Measurements from ENCODE around the gene SFXN5. TPM values are rescaled to one million over a fixed set of nuclear protein-coding genes. Genes with fewer than 3 reads are reported as not detected.
A peak's percentile ranks its signal among the peaks of the same experiment; 100 is the strongest.

Gene SFXN5
- total and polyA plus RNA-seq, 11 donors = 6.0 to 12.5 (median 8.7) TPM

DNA sequence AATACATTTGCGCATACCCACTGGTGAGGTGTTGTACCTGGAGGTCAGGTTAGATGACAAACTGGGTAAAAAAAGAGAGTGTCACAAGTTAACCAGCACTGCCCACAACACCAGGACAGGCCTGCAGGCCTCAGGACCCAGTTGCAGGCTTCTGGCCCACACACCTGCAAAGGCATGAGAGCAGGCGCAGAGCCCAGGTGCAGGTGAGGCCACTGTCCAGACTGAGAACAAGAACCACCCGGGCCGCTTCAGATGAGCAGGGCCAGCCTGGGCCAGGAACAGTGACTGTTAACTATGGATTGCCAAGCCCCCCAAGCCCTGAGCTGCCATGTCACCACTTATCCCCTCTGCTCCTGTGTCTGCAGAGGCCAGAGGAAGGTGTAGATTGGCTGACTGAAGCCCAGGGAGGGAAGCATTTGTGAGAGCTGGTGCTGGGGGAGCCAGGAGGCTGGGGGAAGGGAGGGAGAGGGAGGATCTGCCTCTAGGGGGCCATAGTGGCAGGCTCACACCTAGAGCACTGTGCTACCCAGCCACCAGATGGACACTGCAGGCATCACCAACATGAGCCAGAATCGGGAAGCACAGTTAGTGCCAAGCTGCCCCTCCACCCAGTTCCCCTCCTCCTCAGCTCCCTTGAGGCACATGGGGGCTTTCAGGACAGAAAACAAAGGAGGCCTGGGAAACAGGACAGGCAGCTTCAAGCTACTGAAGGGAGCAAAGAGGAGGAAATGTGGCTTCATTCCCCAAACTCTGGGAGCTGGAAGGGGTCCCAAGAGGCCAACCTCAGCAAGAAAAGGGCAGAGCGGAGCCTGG, 35.4 kb downstream of the SFXN5 start:
- WGBS, 4 donors = 85 to 92% (median 87%) methylated on average over 6 of the region's 6 CpGs
- H3K27me3 ChIP-seq = no peaks in the 10 kb centered on the region
- H3K4me1 ChIP-seq = peaks cover 0 to 11% (median 0%) of the 10 kb centered on the region in 12 donors
- DNase-seq (no peak), ATAC-seq (peak in 1 of 4 donors; percentile 10)
- intact Hi-C loops (cut with DNase I) = no loop called here
- no peaks in the 10 kb centered on the region for H3K9me3 ChIP-seq
- no peak overlapping the region for H3K27ac ChIP-seq
- no peak for TF ChIP-seq POLR2A (IDR thresholded peaks at IDR 0.05)
- TF ChIP-seq, protein P1, sequence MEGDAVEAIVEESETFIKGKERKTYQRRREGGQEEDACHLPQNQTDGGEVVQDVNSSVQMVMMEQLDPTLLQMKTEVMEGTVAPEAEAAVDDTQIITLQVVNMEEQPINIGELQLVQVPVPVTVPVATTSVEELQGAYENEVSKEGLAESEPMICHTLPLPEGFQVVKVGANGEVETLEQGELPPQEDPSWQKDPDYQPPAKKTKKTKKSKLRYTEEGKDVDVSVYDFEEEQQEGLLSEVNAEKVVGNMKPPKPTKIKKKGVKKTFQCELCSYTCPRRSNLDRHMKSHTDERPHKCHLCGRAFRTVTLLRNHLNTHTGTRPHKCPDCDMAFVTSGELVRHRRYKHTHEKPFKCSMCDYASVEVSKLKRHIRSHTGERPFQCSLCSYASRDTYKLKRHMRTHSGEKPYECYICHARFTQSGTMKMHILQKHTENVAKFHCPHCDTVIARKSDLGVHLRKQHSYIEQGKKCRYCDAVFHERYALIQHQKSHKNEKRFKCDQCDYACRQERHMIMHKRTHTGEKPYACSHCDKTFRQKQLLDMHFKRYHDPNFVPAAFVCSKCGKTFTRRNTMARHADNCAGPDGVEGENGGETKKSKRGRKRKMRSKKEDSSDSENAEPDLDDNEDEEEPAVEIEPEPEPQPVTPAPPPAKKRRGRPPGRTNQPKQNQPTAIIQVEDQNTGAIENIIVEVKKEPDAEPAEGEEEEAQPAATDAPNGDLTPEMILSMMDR (IDR thresholded peaks at IDR 0.05) = no peak
- H3K4me3 ChIP-seq = no peak overlapping the region
- peaks cover 0 to 31% (median 14%) of the 10 kb centered on the region in 9 donors for H3K36me3 ChIP-seq

DNA sequence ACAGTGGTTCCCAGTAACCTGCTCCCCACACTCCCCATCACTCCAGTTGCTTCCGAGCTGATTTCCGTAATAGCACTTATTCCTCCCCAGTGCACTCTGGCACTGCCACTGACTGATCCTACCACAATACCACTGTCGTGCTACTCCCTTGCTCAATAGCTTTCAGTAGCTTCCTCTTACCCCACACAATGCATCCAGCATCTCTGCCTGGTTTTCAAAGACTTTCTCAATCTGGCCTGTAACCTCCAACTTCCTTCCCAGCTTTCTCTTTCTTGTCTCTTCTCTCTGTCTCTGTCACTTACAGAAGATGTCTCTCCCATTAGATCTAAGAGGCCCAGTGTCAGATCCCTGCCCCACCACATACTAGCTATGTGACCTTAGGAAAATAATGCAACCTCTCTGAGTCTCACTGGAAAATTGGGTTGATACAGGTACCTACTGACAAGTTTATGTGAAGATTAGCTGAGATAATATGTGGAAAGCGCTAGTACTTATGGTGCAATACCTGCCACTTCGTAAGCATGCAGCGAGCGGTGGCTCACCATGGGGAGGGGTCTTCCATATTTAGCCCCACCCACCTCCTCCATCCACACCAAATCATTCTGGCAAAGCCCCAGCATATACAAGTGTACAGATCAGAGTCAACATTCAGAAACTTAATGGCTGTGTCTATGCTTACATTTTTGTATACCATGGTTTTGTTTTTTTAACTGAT, 36.7 kb downstream of the SFXN5 start:
- DNase-seq = no peak
- H3K36me3 ChIP-seq = peaks cover 0 to 21% (median 7%) of the 10 kb centered on the region in 9 donors
- 89 to 96% (median 90%) methylated on average over 7 of the region's 7 CpGs for WGBS, 4 donors
- TF ChIP-seq POLR2A (IDR thresholded peaks at IDR 0.05) = no peak
- TF ChIP-seq, protein P1 (IDR thresholded peaks at IDR 0.05) = no peak
- peaks cover 0 to 11% (median 0%) of the 10 kb centered on the region in 12 donors for H3K4me1 ChIP-seq
- no peaks in the 10 kb centered on the region for H3K27me3 ChIP-seq
- H3K27ac ChIP-seq = no peak overlapping the region
- peak in 3 of 4 donors; percentile 24 to 66 (median 36) for ATAC-seq
- intact Hi-C loops (cut with DNase I) = no loop called here
- no peaks in the 10 kb centered on the region for H3K9me3 ChIP-seq
- no peak overlapping the region for H3K4me3 ChIP-seq

DNA sequence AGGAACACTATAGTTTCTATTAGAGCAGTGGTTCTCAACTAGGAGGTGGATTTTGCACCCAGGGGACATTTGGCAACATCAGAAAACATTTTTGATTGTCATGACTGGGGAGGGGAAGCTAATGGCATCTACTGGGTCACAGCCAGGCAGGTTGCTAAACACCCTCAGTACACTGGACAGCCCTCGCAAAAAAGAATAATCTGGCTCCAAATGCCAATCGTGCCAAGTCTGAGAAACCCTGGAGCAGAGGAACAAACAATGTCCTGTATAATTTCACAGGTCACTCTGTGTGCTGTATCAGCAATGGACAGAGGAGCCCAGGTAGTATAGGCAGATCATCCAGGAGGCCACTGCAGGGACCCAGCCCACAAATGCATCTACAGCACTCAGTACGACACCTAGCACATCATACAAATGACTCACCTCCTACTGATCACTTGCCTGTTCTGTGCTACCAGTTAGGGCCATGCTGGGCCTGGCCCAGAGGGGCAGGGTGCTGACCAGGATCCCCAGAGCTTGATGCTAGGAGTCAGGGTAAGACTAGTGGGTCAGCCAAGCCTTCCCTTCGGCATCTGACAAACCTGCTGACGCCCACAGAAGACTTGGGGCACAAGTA, 37.6 kb downstream of the SFXN5 start:
- ATAC-seq = peak in 2 of 4 donors; percentile 15 to 24
- Histone ChIP-seq H3K27ac (no peak overlapping the region), H3K9me3 (no peaks in the 10 kb centered on the region), H3K4me3 (no peak overlapping the region), H3K36me3 (peaks cover 0 to 13% (median 3%) of the 10 kb centered on the region in 9 donors), H3K4me1 (peaks cover 0 to 11% (median 0%) of the 10 kb centered on the region in 12 donors), H3K27me3 (no peaks in the 10 kb centered on the region)
- WGBS, 4 donors = 73 to 89% (median 82%) methylated on average over 4 to 5 of the region's 5 CpGs
- intact Hi-C loops (cut with DNase I) = no loop called here
- no peak for DNase-seq
- TF ChIP-seq, protein P1 (IDR thresholded peaks at IDR 0.05) = no peak
- no peak for TF ChIP-seq POLR2A (IDR thresholded peaks at IDR 0.05)

Data from heart left ventricle (tissue), 16 donors.